NCI-H2081 (cell line): ENCODE measurements around the gene BSCL2.
"Not testable (repeated sequence)": the region's sequence is repeated elsewhere in the genome, so short reads cannot be mapped to it uniquely, and the experiment has no call there.

ENCODE experiments used
- DNase-seq, 2 experiments: peaks; one replicate each; lab custom pipeline; 2025; lab: John Stamatoyannopoulos, UW

Gene BSCL2

DNA sequence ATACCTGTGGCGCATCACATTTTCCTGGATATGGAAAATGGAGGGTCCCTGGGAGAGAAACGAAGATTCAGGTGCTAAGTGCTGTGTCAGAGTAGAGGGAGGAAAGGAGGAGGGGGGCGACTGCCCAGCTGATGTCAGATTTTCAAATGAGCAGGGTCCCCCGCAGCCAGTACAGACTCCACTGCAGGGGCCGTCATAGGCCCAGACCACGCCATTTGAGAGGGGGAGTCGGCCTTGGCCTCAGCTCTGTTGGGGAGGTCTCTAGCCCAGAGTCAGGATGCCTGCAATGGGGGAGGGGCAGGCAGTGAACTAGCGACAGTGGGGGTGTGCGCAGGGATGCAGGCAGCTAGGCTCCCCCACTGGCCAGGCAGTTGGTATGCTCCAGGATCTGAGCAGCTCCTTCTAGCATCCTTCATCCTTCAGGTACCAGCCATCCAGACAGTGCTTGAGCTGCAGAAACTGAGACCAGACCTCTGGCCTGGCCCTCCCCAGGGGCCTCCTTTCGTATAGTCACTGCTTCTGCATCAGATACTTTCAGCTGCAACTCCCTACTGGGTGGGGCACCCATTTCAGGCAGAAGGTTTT, at the start of gene BSCL2, which contains the start of gene GNG3:
TSS of gene BSCL2 (minus strand) at position 148 of the 585 bp plus-strand sequence. CDS start 229 bp downstream, outside the sequence.
TSS of gene GNG3 (plus strand) at position 400 of the 585 bp plus-strand sequence. CDS start 620 bp downstream, outside the sequence.
- no peak for DNase-seq

DNA sequence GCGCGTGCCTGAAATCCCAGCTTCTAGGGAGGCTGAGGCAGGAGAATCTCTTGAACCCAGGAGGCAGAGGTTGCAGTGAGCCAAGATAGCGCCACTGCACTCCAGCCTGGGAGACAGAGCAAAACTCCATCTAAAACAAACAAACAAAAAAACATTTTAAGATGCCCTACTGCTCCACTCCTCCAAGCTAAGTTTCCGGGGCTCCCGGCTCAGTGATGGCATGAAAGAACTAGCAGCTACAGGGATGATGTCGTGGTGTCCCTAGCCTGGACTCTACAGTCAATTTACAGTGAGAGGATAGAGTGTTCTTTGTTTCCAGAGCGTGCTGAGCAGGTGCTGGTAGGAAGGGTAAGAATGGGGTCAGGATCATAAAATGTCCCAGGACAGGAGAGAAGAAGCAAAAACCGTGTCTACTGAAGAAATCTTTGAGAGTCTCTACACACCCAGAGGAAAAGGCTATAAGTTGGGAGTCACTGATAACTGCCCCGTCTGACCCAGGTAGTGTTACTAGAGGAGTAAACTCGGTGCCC, 47.9 kb upstream of the BSCL2 start:
- no peak for DNase-seq

DNA sequence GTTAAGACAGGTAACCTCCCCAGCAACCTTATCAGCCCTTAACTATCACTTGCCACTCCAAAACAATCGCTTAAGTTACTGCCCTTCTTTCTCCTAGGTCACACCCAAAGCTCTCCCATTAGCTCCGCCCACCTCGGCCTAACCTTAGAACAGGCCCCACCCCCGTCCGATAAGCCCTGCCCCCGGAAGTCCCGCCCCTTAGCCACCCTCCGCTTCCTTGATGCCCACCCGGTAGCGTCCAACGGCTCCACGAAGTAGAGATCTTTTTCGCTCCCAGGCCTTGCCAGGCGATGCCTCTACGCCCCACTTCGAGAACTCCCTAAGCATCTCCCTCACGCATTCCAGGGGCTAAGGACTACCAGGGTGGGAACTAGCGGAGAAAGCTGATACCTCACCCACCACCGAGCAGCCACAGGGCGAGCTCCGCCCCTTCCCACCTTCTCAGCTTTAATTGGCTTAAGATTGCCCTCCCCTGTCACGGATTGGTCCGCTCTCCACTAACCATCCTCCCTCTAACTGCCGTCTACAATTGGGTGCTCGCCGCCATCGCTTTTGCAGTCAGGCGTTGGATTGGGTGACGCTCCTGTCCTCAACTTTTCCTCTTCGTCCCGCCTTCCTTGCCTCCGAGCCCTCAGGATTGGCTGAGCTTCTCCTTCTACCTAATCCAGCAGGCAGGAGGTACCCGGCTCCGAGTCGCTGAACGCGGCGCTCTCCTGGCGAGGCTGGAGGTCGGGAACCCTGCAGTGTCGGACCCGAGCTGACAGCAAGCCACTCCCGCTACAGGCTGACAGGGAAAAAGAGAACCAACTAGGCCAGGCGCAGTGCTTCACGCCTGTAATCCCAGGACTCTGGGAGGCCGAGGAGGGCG, 46.7 kb upstream of the BSCL2 start, which contains the start of gene ZBTB3:
TSS of gene ZBTB3 (minus strand) at position 425 of the 868 bp plus-strand sequence. CDS start 496 bp downstream, outside the sequence.
- peak; percentile 99 for DNase-seq

DNA sequence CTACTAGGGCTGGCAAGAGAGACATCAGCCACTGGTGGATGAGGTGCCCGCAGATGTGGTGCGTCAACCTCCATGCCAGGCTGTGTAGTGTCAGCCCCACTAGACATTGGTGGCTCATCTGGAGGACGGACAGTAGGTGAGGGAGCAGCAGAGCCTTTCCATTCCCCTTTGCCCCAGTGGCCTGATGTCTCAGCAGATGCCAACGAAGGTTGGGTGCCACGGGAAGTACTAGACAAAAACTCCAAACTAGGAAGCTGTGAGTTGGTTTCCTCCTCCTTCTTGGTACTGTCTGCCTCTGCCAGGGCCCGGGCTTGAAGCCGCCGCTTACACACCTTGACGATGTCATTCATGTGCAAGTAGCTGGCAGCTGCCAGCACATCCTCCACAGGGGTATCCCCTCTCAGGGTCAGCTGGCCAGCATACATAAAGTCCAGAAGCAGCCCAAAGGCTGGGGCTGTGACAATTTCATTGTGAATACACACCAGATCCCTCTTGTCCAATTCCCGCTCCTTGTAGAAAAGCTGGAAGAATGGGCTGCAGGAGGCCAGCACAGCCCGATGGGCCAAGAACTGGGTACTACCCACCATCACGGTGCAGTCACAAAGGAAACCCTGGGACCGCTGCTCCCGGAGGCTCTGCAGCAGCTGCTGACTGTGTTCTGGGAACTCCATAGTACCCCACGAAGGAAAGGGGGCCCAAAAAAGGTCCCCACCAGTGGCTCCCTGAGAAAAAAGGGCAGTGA, 45.9 kb upstream of the BSCL2 start:
- no peak for DNase-seq

DNA sequence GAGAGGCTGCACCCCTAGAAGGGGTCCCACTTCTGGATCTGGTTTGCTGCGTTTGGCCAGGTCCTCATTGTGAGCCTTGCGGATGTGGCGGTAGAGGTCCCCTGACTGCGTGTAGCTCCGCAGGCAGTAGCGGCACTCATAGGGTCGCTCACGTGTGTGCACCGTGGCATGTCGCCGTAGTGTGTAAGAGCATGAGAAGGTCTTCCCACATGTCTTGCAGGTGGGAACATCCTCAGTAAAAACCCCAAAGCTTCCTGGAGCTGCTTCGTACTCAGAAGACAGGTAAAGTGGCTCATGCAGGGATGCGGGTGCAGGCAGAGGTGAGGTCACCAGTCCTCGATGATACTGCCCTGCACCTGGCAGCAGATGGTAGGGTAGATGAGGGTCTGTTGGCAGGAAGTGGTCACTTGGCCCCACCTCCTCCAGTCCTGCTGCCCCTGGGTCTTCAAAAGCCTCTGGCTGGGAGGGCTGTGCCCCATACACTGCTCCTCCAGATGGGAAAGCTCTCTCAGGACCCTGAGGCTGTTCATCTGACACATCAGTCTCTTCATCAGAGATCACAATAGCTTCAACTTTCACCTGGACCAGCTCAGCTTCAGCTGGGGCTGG, 45.1 kb upstream of the BSCL2 start:
- DNase-seq, result no peak

DNA sequence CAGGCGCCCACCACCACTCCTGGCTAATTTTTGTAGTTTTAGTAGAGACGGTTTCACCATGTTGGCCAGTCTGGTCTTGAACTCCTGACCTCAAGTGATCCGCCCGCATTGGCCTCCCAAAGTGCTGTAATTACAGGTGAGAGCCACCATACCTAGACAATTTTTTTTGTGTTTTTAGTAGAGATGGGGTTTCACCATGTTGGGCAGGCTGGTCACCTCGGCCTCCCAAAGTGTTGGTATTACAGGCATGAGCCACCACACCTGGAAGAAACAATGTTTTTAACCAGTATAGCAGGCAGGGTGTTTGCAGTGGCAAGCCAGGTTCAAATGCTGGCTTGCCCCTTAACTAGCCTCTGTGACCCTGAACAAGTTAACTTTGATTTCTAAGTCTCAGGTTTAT, 42.7 kb upstream of the BSCL2 start:
- DNase-seq, result not testable (repeated sequence)

DNA sequence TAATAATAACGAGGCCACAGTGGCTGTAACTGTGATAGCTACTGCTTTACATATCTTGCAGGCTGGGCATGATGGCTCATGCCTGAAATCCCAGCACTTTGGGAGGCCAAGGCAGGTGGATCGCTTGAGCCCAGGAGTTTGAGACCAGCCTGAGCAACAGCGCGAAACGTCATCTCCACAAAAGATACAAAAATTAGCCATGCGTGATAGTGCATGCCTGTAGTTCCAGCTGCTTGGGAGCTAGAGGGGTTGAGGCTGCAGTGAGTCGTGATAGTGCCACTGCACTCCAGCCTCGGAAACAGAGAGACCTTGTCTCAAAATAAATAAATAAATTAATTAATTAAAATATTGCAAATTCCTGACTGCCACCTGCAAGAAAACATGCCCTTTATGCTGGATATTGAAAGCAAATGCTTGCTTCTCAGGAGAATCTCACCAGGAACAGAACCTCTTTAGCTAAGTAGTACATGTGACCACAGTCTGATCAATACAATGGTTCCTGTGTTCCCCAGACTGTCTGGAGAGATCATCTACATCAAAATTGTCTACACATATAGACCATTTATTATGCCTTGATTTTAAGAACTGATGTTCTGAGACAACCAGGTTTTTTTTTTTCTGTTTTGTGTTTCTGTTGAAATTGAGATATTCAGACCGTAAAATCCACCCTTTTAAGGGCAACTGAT, 40.4 kb upstream of the BSCL2 start:
- DNase-seq, result no peak

DNA sequence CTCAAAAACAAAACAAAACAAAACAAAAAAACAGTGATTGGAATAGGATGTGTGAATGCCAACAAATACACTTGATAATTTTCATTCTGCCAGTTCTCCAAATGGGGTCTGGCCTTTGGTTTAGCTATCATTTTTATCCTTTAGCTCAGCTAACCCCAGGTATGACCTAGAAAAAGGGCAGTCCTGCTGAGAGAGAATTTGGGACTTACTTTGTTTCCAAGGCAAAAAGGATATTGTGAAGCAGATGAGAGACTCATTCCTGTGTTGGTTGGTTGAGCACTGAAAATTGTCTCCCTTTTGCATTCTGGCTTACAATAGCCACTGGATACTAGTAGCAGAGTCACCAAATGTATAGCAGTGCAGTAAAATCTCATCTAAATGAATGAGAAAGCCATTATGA, 30.0 kb upstream of the BSCL2 start:
- no peak for DNase-seq

DNA sequence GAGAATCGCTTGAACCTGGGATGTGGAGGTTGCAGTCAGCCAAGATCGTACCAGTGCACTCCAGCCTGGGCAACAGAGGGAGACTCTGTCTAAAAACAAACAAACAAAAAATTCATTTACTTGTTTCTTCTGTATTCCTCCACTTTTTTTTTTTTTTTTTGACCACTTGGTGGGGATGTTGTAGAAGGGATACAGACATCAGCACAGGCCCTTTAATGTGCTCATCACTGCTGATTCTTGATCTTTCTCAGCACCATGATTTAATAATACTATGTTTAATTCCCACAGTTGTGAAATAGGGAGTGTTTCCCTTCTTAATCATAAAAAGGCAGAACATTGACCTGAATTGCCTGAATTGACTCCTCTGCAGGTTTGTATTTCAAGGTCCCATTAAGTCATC, 25.6 kb upstream of the BSCL2 start:
- DNase-seq, result peak; percentile 10 to 16

DNA sequence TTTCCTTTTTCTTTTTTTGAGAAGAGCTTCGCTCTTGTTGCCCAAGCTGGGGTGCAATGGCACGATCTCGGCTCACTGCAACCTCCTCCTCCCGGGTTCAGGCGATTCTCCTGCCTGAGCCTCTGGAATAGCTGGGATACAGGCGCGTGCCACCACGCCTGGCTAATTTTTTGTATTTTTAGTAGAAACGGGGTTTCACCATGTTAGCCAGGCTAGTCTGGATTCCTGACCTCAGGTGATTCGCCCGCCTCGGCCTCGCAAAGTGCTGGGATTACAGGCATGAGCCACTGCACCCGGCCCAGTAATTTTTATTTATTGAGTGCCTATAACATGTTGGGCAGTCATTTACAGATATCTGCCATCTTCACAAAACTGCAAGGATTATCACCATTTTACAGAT, 22.9 kb upstream of the BSCL2 start:
- not testable (repeated sequence) for DNase-seq

DNA sequence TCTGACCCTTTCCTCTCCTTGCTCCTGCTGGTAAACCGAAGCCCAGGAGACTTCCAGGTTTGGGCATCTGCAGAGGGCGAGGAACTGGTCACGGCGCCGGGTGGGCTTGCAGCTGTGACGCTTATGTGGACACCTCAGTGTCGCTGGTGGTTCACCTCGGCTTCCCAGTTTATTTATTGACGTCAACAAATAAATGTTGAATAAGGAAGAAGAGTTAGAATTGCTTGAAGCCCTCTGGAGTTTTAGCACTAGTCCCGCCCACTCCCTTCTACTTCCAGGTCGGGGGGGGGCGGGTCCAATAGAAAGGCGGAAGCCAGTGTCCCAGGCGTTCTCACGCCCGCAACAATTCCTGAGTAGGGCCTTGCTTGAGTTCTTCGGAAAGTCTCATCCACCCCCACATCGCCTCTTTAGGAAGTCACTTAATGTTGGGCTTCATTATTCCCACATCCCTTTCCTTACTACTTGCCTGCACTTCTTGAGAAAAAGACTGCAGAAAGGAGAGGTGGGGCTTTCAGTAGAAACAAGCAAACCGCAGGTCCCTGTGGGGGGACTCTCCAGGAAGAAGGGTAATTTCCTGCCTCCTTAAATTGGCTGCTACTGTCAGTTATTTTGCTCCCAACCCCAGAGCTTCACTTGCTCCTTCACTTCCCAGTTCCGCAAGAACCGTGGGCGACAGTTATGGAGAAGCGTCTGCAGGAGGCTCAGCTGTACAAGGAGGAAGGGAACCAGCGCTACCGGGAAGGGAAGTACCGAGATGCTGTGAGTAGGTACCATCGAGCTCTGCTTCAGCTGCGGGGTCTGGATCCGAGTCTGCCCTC, 21.2 kb upstream of the BSCL2 start, which contains the start of gene TTC9C:
TSS of gene TTC9C (plus strand) at position 316 of the 818 bp plus-strand sequence. CDS start at position 679, 363 bp downstream.
- DNase-seq, result peak; percentile 80 to 84

DNA sequence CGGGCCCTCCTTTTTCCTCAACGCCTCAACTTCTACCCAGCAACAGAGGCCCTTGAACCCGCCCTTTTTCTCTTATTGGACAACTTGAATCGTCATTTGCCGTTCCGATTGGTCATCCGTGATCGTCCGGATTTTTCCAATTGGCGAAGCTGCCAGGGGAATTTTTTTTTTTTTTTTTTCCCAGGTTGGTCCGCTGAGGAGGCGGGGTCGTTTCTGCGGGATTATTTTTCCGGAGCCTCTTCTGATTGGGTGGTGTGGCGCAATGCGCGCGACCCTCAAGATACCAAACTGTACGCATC, 20.6 kb upstream of the BSCL2 start:
- peak; percentile 95 to 98 for DNase-seq

DNA sequence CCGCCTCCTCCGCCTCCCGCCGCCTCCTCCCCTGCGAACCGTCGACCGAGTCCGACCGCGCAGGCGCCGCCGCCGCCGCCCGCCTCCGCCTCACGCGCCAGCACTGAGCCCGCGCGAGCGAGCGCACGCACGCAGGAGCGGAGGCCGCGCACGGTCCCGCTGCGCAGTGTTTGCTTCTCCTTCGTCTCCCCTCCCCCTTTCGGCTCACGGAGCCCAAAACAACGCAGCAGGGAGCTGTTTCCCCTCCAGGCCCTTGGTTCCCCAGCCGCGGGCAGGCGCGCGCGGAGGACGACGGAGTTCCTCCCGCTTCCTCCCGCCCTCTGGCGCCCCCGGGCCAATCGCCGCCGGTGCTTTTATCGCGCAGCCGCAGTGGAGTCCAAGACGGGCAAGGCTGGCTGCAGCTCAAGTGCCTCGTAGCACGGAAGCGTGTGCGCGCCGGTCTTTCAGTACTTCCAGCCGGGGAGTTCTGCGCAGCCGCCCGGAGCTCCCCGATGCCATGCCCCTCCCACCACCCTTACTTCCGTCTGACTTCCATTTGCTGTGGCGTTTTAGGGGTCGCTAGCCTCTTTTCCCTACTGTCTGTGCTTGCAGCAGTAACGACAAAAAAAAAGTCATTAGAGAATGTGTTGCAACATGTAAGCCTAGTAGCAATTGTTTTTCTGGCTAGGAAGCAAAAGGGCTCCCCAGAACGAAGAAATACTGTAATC, 20.1 kb upstream of the BSCL2 start, which contains the start of gene HNRNPUL2:
TSS of gene HNRNPUL2 (minus strand) at position 293 of the 707 bp plus-strand sequence. CDS start 301 bp downstream, outside the sequence.
- peak; percentile 99 for DNase-seq

DNA sequence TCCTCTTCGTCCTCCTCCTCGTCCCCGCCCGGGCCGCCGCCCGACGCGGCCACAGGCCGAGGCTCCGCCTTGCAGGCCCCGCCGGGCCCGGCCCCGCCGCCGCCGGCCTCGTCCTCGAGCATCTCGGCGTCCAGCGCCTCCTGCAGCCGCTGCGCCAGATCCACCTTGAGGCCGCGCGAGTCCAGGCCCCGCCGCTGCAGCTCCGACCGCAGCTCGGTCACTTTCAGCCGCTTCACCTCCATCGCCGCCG, 19.6 kb upstream of the BSCL2 start:
- DNase-seq, result no peak

DNA sequence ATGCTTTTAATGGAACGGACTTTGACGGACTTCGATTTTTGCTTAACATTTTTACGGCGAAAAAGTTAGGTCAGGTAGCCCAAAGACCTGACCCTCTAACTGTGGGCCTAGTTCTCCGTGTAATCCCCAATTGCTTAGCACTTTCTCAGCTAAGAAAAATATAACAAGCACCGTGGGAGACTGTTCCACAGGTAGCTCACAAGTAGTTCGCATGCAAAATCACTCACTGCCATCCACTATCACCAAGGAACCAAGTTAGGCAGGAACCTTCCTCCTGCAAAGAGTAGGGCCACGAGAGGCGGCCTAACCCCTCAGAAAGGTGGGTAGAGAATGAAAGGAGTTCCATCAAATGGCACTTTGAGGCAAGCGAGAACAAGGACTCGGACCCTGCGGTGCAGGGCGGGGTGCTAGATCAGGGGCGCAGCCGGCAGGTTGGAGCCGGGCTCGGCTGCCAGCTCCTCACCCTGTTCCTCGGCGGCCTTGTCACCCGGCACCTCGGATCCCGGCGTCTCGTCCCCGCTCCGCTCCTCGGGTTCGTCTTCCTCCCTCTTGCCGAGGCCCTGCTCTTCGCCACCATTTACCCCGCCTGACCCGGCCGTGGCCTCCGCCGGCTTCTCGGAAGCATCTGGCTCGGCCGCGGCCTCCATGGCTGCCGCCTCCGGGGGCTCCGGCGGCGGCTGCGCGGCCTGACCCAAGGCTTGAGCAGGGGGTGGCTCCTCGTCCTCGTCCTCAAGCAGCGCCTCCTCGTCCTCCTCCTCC, 19.1 kb upstream of the BSCL2 start:
- DNase-seq, result peak in 1 of 2 experiments; percentile 14

DNA sequence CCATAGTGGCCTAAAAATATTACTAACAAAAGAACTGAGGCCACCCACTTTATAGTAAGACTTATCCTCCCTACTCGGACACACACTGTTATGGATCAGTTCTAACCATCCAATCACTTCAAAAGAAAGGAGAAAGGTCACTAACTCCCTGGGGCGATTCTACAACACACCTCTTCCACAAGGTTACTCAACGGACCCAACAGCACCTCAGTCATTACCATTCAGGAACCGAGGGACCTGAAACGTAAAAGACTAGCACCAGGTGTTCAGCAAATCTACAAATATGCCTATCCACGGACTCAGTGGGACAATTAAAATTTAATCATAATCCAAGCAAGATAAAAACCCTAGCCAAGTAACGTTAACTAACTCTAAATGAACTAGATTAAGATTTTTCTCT, 18.4 kb upstream of the BSCL2 start:
- no peak for DNase-seq

DNA sequence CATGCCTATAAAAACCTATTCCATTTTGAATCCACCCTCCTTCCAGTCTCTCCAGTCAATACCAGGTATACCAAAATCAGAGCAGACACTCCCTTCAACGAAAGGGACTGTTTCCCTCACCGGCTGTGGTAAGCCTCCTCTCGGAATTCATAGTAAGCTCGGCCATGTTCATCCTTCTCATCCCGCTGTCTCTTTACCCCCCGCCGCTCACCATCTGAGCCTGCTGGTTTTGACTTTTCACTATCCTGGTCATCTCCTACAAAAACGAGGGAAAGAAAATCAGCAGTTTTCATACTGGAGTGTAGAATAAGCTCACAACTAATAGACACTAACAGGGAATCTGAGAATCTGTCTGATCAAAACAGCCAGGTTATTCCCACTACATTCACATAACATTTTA, 16.9 kb upstream of the BSCL2 start:
- no peak for DNase-seq

DNA sequence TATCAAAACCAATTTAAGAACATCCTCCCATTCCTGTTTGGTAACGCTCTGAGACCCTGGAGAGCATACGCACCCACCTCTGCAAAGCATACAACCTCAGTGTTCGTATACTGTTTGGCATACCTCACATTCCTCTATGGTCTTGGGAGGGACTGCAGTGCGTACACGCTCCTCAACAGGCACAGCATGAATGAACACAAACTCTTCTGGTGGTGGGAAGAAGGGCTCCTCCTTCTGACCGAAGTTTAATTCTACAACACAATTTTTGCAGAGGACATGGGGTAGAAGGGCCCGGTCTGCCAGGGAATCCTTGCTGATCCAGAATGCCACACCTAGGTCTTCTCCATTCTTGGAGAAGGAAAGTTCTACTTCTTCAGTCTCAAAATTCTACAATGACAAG, 14.8 kb upstream of the BSCL2 start:
- no peak for DNase-seq
